ENCODE measurements around the gene TSPAN18.

Gene TSPAN18

DNA sequence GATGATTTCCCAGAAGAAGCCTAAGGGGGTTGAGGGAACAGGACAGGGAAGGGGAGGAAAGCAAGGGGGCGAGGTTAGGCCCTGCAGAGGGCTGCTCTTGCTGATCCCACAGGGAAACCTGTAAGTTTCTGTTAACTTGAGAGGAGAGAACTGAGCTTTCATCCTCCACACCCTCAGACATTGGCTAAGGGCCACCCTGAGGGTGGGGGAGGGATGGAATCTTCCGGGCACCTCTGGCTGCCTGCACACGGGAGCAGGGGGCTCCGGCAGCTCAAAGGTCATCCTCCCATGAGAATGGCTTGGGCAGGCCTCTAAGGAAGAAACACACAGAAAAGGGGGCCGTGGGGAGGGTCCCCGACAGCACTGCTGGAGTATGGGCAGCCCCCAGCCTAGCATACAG is 108.1 kb downstream of the TSPAN18 start:
- TF ChIP-seq, protein P1, sequence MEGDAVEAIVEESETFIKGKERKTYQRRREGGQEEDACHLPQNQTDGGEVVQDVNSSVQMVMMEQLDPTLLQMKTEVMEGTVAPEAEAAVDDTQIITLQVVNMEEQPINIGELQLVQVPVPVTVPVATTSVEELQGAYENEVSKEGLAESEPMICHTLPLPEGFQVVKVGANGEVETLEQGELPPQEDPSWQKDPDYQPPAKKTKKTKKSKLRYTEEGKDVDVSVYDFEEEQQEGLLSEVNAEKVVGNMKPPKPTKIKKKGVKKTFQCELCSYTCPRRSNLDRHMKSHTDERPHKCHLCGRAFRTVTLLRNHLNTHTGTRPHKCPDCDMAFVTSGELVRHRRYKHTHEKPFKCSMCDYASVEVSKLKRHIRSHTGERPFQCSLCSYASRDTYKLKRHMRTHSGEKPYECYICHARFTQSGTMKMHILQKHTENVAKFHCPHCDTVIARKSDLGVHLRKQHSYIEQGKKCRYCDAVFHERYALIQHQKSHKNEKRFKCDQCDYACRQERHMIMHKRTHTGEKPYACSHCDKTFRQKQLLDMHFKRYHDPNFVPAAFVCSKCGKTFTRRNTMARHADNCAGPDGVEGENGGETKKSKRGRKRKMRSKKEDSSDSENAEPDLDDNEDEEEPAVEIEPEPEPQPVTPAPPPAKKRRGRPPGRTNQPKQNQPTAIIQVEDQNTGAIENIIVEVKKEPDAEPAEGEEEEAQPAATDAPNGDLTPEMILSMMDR (IDR thresholded peaks at IDR 0.05; ENCODE audit: borderline replicate concordance, insufficient read depth, low read depth, low read length): no peak
- no peak overlapping the region for H3K4me3 ChIP-seq (ENCODE audit: low read depth, low read length)

DNA sequence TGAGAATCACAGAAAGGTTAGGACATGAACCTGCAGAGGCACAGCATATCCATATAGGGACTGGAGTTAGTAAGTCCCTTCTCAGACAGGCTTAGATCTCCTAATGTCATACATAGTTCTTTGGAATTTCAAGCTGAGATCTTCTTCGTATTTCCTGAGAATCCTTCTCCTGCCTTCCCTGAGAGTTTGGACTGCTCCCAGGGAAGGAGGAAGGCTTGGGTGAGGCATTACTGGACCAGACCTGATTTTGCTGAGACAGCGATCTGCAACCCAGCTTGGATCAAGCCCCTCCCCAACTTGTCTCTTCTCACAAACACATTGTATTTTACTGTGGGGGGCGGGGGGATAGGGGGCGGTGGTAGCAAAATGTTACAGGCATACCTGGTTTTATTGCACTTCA is 108.5 kb downstream of the TSPAN18 start:
- no peak overlapping the region for H3K4me3 ChIP-seq (ENCODE audit: low read depth, low read length)
- TF ChIP-seq, protein P1 (IDR thresholded peaks at IDR 0.05; ENCODE audit: borderline replicate concordance, insufficient read depth, low read depth, low read length): no peak

DNA sequence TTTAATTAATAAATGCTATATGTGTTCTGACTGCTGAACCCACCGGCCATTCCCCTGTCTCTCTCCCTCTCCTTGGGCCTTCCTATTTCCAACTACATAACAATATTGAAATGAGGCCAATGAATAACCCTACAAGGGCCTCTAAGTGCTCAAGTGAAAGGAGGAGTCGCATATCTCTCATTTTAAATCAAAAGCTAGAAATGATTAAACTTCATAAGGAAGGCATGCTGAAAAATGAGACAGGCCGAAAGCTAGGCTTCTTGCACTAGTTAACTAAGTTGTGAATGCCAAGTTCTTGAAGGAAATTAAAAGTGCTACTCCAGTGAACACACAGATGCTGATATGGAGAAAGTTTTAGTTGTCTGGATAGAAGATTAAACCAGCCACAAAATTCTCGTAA is 109.2 kb downstream of the TSPAN18 start:
- TF ChIP-seq, protein P1 (IDR thresholded peaks at IDR 0.05; ENCODE audit: borderline replicate concordance, insufficient read depth, low read depth, low read length): no peak
- H3K4me3 ChIP-seq (ENCODE audit: low read depth, low read length): no peak overlapping the region

DNA sequence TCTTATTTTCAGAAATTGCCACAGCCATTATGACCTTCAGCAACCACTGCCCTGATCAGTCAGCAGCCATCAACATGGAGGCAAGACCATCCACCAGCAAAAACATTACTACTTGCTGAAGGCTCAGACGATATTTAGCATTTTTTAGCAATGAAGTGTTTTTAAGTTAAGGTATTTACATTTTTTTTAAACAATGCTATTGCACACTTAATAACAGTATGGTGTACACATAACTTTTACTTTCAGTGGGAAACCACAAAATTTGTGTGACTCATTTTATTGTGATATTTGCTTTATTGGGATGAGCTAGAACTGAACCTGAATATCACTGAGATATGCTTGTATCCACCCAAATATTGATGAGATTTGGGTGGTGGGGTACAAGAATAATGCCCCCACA is 110.9 kb downstream of the TSPAN18 start:
- TF ChIP-seq, protein P1 (IDR thresholded peaks at IDR 0.05; ENCODE audit: borderline replicate concordance, insufficient read depth, low read depth, low read length): no peak
- no peak overlapping the region for H3K4me3 ChIP-seq (ENCODE audit: low read depth, low read length)

DNA sequence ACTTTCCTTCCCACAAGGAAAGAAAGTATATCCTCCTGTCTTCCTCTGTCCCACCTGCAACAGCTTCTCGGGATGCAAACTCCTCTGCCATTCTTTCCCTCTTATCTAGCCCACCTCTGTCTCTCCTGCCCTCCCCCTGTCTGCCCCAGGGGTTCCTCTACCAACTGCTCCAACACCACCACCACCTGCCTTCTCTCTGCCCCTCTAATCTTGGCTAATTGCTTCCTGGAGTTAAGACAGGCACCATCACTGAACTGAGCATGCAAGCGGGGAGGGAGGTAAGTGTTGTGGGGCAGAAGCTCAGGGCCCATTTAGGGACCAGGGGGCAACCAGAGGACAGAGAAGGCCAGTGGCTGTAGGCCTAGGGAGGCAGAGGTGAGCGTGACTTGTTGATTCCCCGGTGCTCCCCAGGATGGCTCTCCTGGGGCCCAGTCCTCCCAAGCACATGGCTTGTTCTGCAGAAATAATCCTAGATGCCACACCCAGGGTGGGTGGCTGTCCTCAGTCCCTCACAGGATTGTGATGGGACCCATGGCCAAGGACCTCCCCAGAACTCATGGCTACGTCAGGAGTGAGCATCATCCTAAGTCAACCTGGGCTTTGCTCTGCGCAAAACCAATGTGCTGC is 112.8 kb downstream of the TSPAN18 start:
- H3K4me3 ChIP-seq (ENCODE audit: low read depth, low read length): no peak overlapping the region
- TF ChIP-seq, protein P1 (IDR thresholded peaks at IDR 0.05; ENCODE audit: borderline replicate concordance, insufficient read depth, low read depth, low read length): no peak

DNA sequence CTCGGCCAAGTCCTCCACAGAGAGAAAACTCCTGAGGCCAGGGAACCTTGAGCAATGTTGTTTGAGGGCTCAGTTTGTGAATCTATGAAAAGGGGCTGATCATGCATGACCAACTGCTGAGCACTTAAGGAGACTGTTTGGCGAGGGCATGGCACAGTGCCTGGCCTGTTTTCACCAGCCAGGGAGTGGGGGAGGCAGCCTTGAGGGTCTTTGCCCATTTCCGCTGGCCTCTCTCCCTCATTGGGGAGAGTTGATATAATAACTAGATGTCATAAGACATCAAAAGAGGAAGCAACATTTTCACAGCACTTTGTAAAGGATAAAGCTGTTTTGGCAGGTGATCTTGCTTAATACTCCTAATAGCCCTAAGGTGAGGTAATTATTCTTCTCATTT is 113.3 kb downstream of the TSPAN18 start:
- no peak overlapping the region for H3K4me3 ChIP-seq (ENCODE audit: low read depth, low read length)
- TF ChIP-seq, protein P1 (IDR thresholded peaks at IDR 0.05; ENCODE audit: borderline replicate concordance, insufficient read depth, low read depth, low read length): no peak

DNA sequence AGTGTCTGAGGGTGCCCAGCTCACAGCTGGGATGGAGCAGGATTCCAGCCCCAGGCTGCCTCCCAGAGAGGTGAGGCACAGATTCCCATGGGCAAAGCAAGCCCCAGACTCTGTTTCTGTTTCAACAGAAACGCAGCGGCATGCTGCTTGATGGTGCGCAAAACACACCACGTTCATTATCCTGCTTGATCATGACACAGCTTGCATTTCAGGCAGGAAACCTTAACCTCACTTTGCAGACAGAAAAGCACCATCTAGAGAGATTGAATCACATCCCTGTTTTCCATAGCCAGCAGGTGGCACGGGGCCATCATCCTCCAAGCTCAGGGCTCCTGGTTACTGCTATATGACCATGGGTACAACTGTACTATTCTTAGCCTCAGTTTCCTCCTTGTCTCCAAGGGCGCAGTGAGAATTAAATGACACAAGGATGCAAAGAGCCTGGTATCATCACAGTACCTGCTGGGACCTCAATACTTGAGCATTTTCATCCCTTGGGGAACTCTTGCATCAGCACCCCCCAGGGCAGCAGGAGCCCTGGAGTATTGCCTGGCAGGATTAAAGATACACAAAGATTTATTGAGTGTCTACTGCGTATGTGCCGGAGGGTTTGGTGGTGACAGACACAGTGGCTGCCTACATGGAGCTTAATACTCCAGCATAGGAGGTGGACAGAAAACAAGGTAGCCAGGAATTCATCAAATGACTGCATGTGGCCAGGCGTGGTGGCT is 113.9 kb downstream of the TSPAN18 start:
- TF ChIP-seq, protein P1 (IDR thresholded peaks at IDR 0.05; ENCODE audit: borderline replicate concordance, insufficient read depth, low read depth, low read length): no peak
- no peak overlapping the region for H3K4me3 ChIP-seq (ENCODE audit: low read depth, low read length)
